ENCODE measurements around the gene KAT2B. TPM values are rescaled to one million over a fixed set of nuclear protein-coding genes. Genes with fewer than 3 reads are reported as not detected.

KAT2B gene
- total and polyA plus RNA-seq, 5 donors, result 20.9 to 71.5 (median 71.0) TPM

- Histone ChIP-seq H3K27me3 (ENCODE audit: control insufficient read depth, insufficient read depth) (no peaks in the 10 kb centered on the region), H3K9me3 (ENCODE audit: control insufficient read depth, low read length) (no peaks in the 10 kb centered on the region), H3K4me1 (ENCODE audit: control insufficient read depth, insufficient read depth, low read length) (no peaks in the 10 kb centered on the region), H3K27ac (ENCODE audit: low read length) (no peak overlapping the region), H3K4me3 (ENCODE audit: low read length) (no peak overlapping the region)
- DNase-seq (no peak), ATAC-seq (peak; percentile 40 to 92)
- WGBS, result 29% methylated on average over 1 of the region's 1 CpG
- intact Hi-C loops (cut with DNase I), result no loop called here
Observed at GRCh38 chr3:20097015-20097414, 56.8 kb downstream of the KAT2B start.

- no peaks in the 10 kb centered on the region for H3K9me3 ChIP-seq (ENCODE audit: control insufficient read depth, low read length)
- WGBS, result 89% methylated on average over 6 of the region's 6 CpGs
- no peak overlapping the region for H3K4me3 ChIP-seq (ENCODE audit: low read length)
- no peak overlapping the region for H3K27ac ChIP-seq (ENCODE audit: low read length)
- intact Hi-C loops (cut with DNase I), result no loop called here
- no peaks in the 10 kb centered on the region for H3K4me1 ChIP-seq (ENCODE audit: control insufficient read depth, insufficient read depth, low read length)
- H3K27me3 ChIP-seq (ENCODE audit: control insufficient read depth, insufficient read depth), result no peaks in the 10 kb centered on the region
- DNase-seq, result no peak
- ATAC-seq, result no peak
Observed at GRCh38 chr3:20099060-20099459, 58.8 kb downstream of the KAT2B start.

GRCh38 chr3:20100151-20100550 is 59.9 kb downstream of the KAT2B start:
- Histone ChIP-seq H3K4me3 (ENCODE audit: low read length) (no peak overlapping the region), H3K4me1 (ENCODE audit: control insufficient read depth, insufficient read depth, low read length) (no peaks in the 10 kb centered on the region), H3K27ac (ENCODE audit: low read length) (no peak overlapping the region), H3K9me3 (ENCODE audit: control insufficient read depth, low read length) (no peaks in the 10 kb centered on the region), H3K27me3 (ENCODE audit: control insufficient read depth, insufficient read depth) (no peaks in the 10 kb centered on the region)
- 62% methylated on average over 1 of the region's 1 CpG for WGBS
- intact Hi-C loops (cut with DNase I), result no loop called here
- DNase-seq, result no peak
- ATAC-seq, result no peak

- H3K27ac ChIP-seq (ENCODE audit: low read length), result no peak overlapping the region
- H3K27me3 ChIP-seq (ENCODE audit: control insufficient read depth, insufficient read depth), result no peaks in the 10 kb centered on the region
- no peak for DNase-seq
- ATAC-seq, result no peak
- WGBS, result 91% methylated on average over 5 of the region's 5 CpGs
- no peaks in the 10 kb centered on the region for H3K9me3 ChIP-seq (ENCODE audit: control insufficient read depth, low read length)
- no peaks in the 10 kb centered on the region for H3K4me1 ChIP-seq (ENCODE audit: control insufficient read depth, insufficient read depth, low read length)
- intact Hi-C loops (cut with DNase I), result no loop called here
- no peak overlapping the region for H3K4me3 ChIP-seq (ENCODE audit: low read length)
Observed at GRCh38 chr3:20101041-20101440, 60.8 kb downstream of the KAT2B start.

- Histone ChIP-seq H3K9me3 (ENCODE audit: control insufficient read depth, low read length) (no peaks in the 10 kb centered on the region), H3K27ac (ENCODE audit: low read length) (no peak overlapping the region), H3K4me1 (ENCODE audit: control insufficient read depth, insufficient read depth, low read length) (no peaks in the 10 kb centered on the region), H3K4me3 (ENCODE audit: low read length) (no peak overlapping the region), H3K27me3 (ENCODE audit: control insufficient read depth, insufficient read depth) (no peaks in the 10 kb centered on the region)
- ATAC-seq (no peak), DNase-seq (no peak)
- 93% methylated on average over 1 of the region's 1 CpG for WGBS
- intact Hi-C loops (cut with DNase I), result no loop called here
Observed at GRCh38 chr3:20103731-20104130, 63.5 kb downstream of the KAT2B start.

- 75% methylated on average over 5 of the region's 5 CpGs for WGBS
- ATAC-seq, result no peak
- Histone ChIP-seq H3K9me3 (ENCODE audit: control insufficient read depth, low read length) (no peaks in the 10 kb centered on the region), H3K27me3 (ENCODE audit: control insufficient read depth, insufficient read depth) (no peaks in the 10 kb centered on the region), H3K4me1 (ENCODE audit: control insufficient read depth, insufficient read depth, low read length) (no peaks in the 10 kb centered on the region), H3K4me3 (ENCODE audit: low read length) (no peak overlapping the region), H3K27ac (ENCODE audit: low read length) (no peak overlapping the region)
- intact Hi-C loops (cut with DNase I), result no loop called here
- no peak for DNase-seq
Observed at GRCh38 chr3:20104167-20104661, 64.0 kb downstream of the KAT2B start.

- H3K4me1 ChIP-seq (ENCODE audit: control insufficient read depth, insufficient read depth, low read length), result no peaks in the 10 kb centered on the region
- no peaks in the 10 kb centered on the region for H3K9me3 ChIP-seq (ENCODE audit: control insufficient read depth, low read length)
- intact Hi-C loops (cut with DNase I), result no loop called here
- no peak overlapping the region for H3K27ac ChIP-seq (ENCODE audit: low read length)
- no peak overlapping the region for H3K4me3 ChIP-seq (ENCODE audit: low read length)
- DNase-seq, result no peak
- WGBS, result 90% methylated on average over 7 of the region's 7 CpGs
- no peak for ATAC-seq
- no peaks in the 10 kb centered on the region for H3K27me3 ChIP-seq (ENCODE audit: control insufficient read depth, insufficient read depth)
Observed at GRCh38 chr3:20105513-20106280, 65.5 kb downstream of the KAT2B start.

GRCh38 chr3:20107722-20108121 is 67.5 kb downstream of the KAT2B start:
- ATAC-seq, result no peak
- 95% methylated on average over 5 of the region's 5 CpGs for WGBS

GRCh38 chr3:20108869-20109268 is 68.6 kb downstream of the KAT2B start:
- no peak overlapping the region for H3K4me3 ChIP-seq (ENCODE audit: low read length)
- intact Hi-C loops (cut with DNase I), result no loop called here
- 85% methylated on average over 2 of the region's 2 CpGs for WGBS
- H3K27ac ChIP-seq (ENCODE audit: low read length), result no peak overlapping the region
- H3K9me3 ChIP-seq (ENCODE audit: control insufficient read depth, low read length), result no peaks in the 10 kb centered on the region
- H3K27me3 ChIP-seq (ENCODE audit: control insufficient read depth, insufficient read depth), result no peaks in the 10 kb centered on the region
- no peaks in the 10 kb centered on the region for H3K4me1 ChIP-seq (ENCODE audit: control insufficient read depth, insufficient read depth, low read length)
- no peak for DNase-seq
- ATAC-seq, result no peak

More at GRCh38 chr3:20107722-20108121, 67.5 kb downstream of the KAT2B start:
- Histone ChIP-seq H3K27me3 (ENCODE audit: control insufficient read depth, insufficient read depth) (no peaks in the 10 kb centered on the region), H3K9me3 (ENCODE audit: control insufficient read depth, low read length) (no peaks in the 10 kb centered on the region), H3K4me3 (ENCODE audit: low read length) (no peak overlapping the region), H3K27ac (ENCODE audit: low read length) (no peak overlapping the region), H3K4me1 (ENCODE audit: control insufficient read depth, insufficient read depth, low read length) (no peaks in the 10 kb centered on the region)
- intact Hi-C loops (cut with DNase I), result no loop called here
- no peak for DNase-seq

- 91% methylated on average over 5 of the region's 5 CpGs for WGBS
Observed at GRCh38 chr3:20110826-20111225, 70.6 kb downstream of the KAT2B start.

GRCh38 chr3:20111836-20112235 is 71.6 kb downstream of the KAT2B start:
- Histone ChIP-seq H3K4me3 (ENCODE audit: low read length) (no peak overlapping the region), H3K4me1 (ENCODE audit: control insufficient read depth, insufficient read depth, low read length) (no peaks in the 10 kb centered on the region), H3K27ac (ENCODE audit: low read length) (no peak overlapping the region), H3K27me3 (ENCODE audit: control insufficient read depth, insufficient read depth) (no peaks in the 10 kb centered on the region), H3K9me3 (ENCODE audit: control insufficient read depth, low read length) (no peaks in the 10 kb centered on the region)
- DNase-seq (no peak), ATAC-seq (no peak)
- intact Hi-C loops (cut with DNase I), result no loop called here
- 92% methylated on average over 6 of the region's 6 CpGs for WGBS

More at GRCh38 chr3:20110826-20111225, 70.6 kb downstream of the KAT2B start:
- Histone ChIP-seq H3K27me3 (ENCODE audit: control insufficient read depth, insufficient read depth) (no peaks in the 10 kb centered on the region), H3K4me3 (ENCODE audit: low read length) (no peak overlapping the region), H3K27ac (ENCODE audit: low read length) (no peak overlapping the region), H3K9me3 (ENCODE audit: control insufficient read depth, low read length) (no peaks in the 10 kb centered on the region), H3K4me1 (ENCODE audit: control insufficient read depth, insufficient read depth, low read length) (no peaks in the 10 kb centered on the region)
- no peak for ATAC-seq
- no peak for DNase-seq
- intact Hi-C loops (cut with DNase I), result no loop called here
